Measurements from ENCODE around the gene ASB13.

The ASB13 gene

DNA sequence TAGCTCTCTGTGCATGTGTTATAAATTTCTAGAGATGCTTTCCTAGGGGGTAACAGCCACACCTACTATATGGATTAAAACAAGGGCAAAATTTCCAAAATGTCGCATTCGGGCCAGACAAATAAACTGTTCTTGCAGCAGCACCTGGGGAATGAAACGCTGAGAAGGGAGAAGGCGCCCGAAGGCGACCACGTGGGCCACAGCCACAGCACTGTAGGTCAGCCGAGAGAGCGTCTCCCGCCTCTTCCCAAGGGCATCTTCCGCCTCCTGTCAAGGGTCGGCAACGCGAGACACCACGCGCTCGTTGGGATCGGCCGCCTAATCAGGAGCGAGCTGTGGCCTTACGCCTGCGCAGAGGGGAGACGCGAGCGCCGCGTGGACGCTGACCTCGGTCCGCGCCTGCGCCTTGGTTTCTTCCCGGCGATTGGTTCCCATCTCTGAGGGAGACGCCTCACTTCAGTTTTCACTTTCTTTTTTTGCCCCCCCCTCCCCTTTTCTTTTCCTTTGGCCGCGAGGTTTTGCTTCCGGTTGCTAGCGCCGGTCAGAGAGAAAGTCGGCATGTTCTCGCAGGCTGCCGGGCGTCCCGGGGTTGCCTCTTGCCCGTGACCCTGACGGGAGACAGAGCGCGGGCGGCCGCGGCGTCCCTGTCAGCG lies 18.0 kb upstream of the ASB13 start, which contains the start of gene TASOR2:
TSS of gene TASOR2 (plus strand) at position 521 of the 653 bp plus-strand sequence. CDS start 35,805 bp downstream, outside the sequence.
- DNase-seq (ENCODE audit: low read depth): peak; percentile 82
- peak within 1 kb of the TSS; percentile 91 for H3K4me3 ChIP-seq (ENCODE audit: low read length)
- TF ChIP-seq, protein P1, sequence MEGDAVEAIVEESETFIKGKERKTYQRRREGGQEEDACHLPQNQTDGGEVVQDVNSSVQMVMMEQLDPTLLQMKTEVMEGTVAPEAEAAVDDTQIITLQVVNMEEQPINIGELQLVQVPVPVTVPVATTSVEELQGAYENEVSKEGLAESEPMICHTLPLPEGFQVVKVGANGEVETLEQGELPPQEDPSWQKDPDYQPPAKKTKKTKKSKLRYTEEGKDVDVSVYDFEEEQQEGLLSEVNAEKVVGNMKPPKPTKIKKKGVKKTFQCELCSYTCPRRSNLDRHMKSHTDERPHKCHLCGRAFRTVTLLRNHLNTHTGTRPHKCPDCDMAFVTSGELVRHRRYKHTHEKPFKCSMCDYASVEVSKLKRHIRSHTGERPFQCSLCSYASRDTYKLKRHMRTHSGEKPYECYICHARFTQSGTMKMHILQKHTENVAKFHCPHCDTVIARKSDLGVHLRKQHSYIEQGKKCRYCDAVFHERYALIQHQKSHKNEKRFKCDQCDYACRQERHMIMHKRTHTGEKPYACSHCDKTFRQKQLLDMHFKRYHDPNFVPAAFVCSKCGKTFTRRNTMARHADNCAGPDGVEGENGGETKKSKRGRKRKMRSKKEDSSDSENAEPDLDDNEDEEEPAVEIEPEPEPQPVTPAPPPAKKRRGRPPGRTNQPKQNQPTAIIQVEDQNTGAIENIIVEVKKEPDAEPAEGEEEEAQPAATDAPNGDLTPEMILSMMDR (conservative IDR thresholded peaks at IDR 0.05; ENCODE audit: low read depth, low read length): no peak

DNA sequence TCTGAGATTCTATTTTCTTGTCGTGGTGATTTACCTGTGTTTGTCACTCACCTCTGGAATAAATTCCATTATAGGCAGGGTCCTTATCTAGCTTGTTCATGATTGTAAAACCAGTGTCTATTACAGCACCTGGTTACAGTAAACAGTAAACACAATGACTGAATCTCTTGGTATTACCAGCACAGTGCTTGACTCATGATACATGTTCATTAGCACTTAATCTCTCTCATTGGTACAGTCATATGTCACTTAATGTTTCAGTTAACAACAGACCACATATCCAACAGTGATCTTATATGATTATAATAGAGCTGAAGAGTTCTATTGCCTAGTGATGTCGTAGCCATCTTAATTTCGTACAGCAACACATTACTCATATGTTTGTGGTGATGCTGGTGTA lies 16.7 kb upstream of the ASB13 start:
- TF ChIP-seq, protein P1 (conservative IDR thresholded peaks at IDR 0.05; ENCODE audit: low read depth, low read length): no peak
- DNase-seq (ENCODE audit: low read depth): no peak
- H3K4me3 ChIP-seq (ENCODE audit: low read length): no peak overlapping the region

DNA sequence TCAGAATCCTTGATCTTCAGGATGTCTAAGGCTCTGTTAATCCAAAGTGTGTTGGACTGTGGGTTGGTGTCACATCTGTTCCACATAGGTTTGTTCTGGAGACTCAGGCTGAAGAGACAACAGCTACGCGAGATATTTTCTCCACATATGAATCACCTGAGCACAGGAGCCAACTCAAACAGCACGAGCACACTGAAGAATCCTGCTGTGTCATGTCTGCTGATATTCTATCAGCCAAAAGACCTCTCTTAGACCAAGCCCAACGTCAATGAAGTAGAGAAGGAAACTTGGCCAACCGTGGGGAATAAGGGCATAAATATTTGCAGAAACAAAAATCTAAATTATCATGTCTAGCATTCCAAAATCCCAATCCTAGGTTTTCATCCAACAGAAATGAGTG lies 15.5 kb upstream of the ASB13 start:
- no peak overlapping the region for H3K4me3 ChIP-seq (ENCODE audit: low read length)
- TF ChIP-seq, protein P1 (conservative IDR thresholded peaks at IDR 0.05; ENCODE audit: low read depth, low read length): no peak
- DNase-seq (ENCODE audit: low read depth): no peak

DNA sequence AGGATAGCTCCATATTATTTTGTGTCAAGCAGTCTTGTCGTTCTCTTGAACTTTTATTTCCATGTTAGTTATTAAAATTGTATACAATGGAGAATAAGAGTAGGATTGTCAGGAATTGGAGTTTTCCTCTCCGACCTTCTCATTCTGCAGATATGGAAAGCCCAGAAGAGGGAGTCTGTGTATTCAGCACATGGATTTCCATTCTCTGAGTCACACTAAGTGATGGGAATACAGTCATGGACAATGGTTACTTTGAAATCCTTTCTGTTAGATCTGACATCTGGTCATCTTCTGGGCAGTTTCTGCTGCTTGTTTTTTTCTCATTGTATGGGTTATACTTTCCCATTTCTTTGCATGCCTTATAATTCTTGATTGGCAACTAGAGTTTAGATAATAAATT lies 13.2 kb upstream of the ASB13 start:
- no peak for DNase-seq (ENCODE audit: low read depth)

DNA sequence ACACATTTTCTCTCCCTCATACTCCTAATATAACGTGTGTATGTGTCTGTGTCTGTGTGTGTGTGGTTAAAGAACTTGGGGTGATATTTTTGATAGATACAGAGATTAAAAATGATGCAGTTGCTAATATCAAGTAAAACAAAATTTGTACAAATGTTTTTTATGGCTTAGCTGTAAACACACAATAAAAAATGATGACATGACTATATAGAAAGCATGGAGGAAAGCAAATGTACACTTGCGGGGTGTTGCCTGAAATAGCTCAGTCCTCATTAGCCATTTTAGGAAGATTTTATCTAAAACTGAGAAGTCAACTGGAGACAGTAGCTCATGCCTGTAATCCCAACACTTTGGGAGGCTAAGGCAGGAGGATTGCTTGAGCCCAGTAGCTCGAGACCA lies 12.6 kb upstream of the ASB13 start:
- TF ChIP-seq, protein P1 (conservative IDR thresholded peaks at IDR 0.05; ENCODE audit: low read depth, low read length): no peak
- no peak for DNase-seq (ENCODE audit: low read depth)
- H3K4me3 ChIP-seq (ENCODE audit: low read length): no peak overlapping the region

More for the DNA sequence above, 13.2 kb upstream of the ASB13 start:
- TF ChIP-seq, protein P1 (conservative IDR thresholded peaks at IDR 0.05; ENCODE audit: low read depth, low read length): no peak
- no peak overlapping the region for H3K4me3 ChIP-seq (ENCODE audit: low read length)

DNA sequence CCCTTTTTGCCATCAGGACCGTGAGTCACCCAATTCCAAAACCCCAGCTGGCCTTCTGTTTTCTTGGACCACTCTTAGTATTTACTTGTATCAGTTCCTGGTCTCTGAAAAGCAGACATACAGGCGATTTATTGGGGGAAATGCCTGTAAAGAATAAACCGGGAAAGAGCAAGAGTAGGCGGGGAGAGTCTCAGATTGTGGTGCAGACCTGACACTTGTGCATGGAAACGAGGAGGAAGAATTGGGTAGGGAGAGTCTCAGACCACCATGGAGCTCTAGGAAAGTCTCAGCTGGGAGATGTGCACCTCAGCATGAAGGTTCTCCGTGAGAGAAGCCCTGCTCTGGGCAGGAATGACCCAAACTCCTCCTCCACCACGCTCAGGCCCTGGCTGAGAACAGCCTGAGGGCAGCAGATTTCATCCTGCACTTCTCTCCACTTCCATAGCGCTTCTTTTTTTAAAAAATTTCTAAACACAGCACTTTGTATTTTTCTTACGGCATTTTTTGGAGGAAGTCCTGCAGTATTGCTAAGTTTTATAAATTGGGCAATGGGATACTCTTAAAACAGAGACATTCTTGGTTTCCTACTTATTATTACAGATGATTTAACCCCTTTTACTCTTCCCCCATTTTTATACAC lies 12.1 kb upstream of the ASB13 start:
- no peak for DNase-seq (ENCODE audit: low read depth)
- TF ChIP-seq, protein P1 (conservative IDR thresholded peaks at IDR 0.05; ENCODE audit: low read depth, low read length): no peak
- no peak overlapping the region for H3K4me3 ChIP-seq (ENCODE audit: low read length)

Data from retinal pigment epithelial cell (primary cell).